GM19238 (cell line): ENCODE results near the gene C16orf95.

Source experiments
- DNase-seq: peaks from one replicate; pipeline ENCODE4 v3.0.0; 2011; ENCODE audit warnings: low spot score; ENCODE audit not compliant: insufficient read length

C16orf95 gene

DNA sequence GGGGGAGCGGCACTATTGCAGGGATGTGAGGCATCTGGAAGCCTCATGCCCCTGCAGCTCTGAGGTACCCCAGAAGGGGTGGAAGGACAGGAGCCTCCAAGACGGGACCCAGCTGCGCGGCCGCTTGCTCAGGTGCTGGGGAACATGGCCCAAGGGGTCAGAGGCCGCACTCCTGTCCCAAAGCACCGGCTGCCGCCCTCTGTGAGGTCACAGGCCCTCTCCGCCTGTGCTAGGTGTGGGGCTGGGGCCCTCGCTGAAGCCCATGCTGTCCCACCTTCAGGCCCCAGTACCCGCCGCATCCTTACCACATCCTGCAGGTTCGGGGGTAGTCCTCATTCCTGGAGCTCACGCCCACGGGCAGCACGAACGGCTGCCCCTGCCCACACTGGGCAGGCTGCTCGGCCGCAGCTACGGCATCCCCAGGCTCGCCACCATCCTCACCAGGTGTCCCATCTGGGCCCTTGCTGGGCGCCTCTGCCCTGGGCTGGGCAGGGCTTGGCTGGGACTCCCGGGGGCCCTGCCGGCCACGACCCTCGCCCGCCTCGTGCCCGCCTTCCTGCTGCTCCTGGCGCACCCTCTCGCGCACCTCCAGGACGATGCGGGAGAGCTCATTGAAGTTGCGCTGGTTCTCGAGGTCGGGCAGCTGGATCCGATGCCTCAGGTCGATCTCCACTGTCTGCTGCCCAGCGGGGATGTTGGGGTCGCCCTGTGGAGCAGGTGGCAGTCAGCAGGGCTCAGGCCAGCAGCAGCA, 16.6 kb upstream of the C16orf95 start:
- no peak for DNase-seq

DNA sequence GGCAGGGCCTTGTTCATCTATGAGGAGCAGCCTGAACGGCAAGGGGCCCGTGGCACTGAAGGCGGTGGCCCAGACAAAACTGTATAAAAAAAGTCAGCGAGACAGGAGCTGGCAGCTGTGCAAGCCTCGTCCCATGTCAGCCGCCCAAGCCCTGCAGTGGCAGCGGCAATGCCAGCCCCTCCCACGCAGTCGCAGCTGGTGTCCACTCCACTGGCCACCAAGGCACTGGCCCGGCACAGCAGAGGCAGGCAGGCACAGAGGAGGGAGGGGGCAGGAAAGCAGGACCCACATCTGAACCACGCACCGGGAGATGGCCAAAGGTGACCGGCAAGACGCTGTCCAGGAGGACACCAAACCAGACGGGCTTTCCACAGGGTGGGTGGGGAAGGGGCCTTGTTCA, 15.9 kb upstream of the C16orf95 start:
- DNase-seq = no peak

DNA sequence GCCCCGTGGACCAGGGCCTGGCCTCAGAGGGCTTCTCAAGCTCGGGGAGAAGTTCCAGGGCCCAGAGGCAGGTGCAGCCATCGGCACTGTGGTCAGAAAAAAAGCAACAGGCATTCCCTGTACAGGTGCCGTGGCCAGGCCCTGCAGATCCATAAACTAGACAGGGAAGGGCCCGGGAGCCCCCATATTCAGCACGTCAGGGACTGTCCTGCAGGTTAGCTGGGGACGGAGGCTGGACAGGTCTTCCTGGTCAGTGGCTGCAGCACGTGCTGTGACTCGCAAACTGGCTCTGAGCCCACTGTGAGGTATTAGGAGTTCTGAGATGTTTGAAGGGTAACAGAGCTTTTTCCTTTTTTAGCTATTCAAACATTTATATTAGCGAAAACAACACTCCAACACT, 15.0 kb upstream of the C16orf95 start:
- no peak for DNase-seq

DNA sequence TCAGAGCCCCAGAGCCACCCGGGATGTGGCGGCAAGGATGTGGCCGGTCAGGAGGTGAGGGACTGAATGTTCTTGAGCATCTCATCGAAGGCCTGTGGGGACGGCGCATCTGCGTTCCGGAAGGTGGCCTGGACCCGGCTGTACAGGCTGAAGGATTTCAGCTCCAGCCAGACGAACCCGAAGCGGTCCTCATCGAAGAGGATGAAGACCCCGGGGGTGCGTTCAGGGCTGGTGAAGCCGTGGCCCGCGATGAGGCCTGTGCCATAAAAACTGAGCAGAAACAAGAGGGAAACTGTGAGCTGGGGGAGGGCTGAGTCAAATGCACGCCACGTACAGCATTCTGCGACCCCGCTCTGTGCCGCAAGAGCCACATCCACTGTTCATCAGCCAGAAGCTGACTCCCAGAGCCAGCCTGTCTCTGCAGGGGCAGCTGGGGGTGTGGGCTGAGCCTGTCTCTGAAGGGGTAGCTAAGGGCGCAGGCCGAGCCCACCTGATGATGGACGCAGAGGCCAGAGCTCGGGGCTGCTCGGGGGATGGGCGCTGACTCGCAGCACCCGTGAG, 14.1 kb upstream of the C16orf95 start:
- DNase-seq = no peak

DNA sequence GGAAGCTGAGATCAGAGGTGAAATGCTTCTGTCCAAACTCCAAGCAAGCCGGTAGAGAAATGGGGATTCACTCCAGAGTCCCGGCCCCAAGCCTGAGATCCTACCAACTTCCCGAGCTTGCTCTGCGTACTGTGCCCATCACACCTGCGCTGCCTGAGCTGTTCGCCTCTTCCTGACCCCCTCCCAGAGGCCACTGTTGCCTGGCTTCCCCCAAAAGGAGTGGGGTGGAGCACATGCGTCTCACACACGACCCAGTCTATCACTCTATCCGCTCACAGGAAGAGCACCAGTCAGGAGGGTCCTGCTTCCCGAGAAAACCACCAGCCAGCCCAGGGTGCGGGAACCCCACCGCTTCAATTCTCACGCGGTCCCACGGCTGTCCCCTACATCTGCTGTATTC, 13.5 kb upstream of the C16orf95 start:
- DNase-seq = no peak

DNA sequence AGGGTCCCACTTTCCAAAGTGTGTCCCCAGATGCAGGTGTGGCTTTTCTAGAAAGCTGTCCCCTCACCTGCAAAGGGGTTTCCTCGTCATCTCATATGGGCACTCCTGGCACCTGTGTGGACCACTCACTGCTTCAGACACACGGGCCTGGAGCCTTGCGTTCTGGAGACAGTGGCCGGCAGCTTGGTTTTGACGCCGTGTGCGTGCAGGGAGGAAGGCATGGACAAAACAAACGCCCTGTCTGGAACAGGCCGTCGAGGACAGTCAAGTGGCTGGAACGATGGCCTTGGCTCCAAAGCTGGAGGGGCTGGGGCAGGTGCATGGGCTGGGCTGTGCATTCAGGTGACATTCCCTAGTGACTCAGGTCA, 13.0 kb upstream of the C16orf95 start:
- DNase-seq = no peak

DNA sequence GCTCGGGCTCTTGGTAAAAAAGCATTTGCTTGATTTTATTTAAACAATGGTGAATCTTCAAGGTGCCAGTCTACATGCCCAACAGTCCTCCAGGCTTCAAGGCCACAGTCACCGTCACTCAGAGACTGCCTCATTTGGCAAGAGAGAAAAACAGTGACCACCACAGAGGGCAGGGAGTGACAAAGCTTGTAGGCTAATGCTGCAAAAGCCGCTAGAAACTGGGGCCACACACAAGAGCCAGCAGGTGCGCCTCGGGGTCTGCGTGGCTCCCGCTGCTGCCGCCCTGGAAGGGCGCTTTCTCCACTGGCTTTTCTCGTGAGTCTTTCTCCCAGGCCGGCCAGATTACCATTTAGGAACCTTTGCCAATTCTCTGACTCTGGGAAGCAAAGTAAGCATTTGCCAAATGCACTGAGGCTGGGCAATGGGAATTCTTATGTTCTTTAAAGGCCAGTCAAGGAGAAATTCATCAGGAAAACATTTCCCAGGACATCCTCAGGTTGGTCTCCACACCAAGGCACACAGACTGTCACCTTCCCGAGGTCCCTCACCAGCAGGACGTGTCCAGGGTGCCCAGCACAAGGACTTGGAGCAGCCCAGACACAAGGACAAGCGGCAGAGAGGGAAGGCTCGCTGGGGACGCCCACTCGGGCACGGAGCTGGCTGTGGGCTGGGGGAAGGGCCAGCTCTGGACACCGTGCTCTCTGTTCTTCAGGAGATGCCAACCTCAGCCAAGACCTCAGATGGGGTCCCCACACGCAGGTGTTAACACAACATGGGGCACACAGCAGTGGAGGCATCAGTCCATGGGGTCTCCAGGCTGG, 12.5 kb upstream of the C16orf95 start:
- no peak for DNase-seq

DNA sequence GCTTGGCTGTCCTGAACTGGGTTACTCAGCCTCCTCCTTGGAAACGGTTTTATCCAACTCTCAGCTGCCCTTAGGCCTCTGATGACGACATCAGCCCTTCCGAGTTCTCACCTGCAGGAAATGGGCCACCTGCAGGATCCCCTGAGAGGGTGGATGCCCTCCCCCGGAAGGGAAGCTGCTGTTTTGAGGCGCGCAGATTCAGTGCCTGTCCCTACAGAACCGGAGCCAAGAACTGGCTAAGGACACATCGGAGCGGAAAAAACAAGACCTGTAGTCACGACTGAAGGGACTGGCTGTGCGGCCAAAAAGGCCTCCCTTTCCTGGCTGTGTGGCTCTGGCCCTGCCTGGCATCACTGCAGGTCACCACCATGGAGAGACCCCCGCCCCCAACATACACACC, 11.7 kb upstream of the C16orf95 start:
- DNase-seq = no peak

DNA sequence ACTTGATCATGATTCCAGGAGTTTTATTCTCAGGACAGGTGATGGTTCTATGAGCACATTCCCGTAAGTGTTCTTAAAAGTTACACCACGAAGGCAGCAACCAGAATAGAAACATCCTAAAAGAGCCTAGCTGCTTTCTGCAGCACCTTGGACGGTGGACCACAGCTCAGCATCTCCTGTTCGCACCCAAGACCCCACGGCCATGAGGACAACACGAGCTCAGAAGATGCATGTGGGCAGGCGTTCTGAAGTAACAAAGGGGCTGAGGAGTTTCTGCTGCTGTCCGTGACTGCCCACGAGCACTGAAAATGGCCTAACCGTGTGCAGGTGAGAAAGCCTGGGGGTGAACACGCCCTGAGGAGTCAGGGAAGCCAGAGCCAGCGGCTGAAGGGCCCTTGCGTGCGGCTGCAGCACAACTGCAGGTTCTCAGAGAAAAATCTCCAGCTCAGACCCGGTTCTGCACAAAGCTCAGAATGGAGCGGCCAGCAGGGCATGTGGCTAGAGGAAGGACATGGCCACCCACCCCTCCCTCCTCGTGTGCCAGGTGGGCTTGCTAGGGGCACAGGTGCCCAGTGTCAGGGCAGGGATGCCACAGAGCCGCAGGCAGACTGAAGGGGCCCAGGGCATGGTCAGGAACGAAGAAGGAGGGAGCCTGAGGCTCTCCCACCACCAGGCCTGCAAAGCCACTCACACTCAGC, 10.8 kb upstream of the C16orf95 start:
- DNase-seq = no peak

DNA sequence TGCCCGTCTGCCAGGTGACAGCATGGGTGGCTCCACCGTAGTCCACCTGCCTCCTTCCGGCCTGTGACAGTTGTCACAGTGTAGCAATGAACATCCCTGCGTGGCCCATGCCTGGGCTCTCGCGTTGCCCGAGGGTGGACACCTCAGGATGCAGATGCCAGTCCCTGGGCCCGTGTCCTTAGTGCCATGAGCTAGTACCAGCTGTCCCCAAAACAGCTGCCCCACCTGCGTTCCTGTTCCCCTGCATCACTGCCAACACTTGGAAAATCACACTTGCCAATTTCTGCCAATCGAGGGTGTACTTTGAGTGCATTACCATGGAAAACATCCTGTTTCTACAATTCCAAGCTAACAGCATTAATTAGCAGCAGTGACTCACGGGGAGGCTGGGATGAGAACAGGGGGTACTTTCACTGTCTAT, 9.0 kb upstream of the C16orf95 start:
- no peak for DNase-seq

DNA sequence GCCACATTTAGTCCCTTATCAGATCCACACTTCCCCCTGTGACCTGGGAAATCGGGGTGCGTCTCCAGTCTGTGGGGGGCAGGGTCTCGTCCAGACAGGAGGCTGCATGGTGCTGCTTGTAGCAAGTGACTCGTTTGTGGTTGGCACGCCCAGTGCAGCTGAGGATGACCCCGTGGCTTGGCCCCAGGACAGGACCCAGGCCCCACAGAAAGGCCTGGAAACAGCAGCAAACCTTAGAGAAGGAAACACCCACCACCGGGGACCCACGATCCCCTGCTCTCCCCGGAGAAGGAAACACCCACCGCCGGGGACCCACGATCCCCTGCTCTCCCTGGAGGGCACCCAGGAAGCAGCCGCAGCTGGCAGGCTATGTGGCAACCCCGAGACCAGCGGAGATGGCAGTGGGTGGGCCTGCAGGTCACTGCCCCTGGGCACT, 8.2 kb upstream of the C16orf95 start:
- DNase-seq = no peak

DNA sequence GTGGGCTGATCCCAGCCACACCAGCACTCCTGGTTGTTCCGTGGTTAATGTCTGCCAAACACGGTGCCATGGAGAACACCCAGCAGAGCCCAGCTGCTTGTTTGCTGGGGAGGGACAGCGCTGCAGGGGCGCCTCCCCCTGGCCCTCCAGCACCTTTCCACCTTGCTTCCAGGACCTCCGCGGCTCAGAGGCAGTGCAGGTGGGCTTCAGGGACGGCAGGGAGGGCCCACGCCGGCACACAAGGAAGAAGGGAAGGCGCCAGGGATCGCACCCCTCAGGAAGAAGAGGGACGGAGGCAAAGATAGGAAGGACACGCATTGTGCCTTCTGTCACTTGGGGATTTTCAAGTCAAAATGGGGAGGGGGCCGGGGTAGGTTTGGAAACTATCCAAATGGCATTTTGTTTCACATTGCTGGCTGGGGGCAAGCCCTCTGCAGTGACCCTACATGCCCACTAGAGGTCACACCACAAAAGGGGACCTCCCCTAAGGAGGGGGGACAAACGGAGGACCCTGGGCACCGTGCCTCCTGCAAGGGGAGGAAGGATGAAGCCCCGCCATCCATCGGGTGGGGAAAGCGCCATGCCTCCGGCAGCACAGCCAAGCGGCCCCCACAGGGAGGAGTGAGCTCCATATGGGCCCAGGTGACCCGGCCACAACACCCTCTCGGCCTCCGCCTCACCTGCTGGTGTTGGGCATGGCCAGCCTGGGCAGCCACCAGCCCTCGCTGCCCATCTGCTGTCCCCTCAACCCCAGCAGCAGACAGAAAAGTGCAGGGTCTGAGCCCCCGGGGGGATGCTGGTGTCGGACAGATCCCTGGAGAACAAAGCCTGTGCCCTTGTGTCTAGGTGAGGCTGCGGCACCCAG, 7.5 kb upstream of the C16orf95 start:
- peak; percentile 75 for DNase-seq

DNA sequence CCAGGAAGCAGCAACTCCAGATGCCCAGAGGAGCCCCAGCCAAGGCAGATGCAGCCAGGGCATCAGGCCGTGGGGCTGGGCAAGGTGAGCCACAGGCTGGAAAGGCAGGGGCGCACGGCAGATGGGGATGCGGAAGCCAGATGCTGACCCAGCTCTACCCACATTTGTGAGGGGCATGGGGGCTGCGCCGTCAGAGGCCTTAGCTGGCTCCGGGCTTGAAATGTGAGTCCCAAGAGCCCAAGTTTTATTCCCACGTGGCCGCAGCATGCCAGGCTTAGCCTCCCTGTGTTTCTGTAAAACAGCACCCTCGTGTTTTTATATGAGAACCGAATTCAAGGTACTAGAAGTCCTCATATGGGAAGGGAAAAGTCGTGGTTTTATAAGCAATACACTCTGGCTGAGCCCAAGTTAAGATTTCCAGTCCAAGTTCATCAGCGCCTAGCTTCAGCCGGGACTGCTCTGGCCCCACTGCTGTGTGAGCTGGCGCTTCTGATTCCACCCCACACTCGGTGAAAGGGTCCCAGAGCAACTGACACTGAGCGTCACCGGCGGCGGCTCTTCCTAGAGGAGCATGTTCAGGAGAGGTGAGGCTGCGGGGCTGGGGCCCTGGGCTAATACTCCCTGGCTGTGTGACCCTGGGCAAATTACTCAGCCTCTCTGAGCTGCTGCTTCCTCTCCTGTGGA, 6.7 kb upstream of the C16orf95 start:
- DNase-seq = no peak

DNA sequence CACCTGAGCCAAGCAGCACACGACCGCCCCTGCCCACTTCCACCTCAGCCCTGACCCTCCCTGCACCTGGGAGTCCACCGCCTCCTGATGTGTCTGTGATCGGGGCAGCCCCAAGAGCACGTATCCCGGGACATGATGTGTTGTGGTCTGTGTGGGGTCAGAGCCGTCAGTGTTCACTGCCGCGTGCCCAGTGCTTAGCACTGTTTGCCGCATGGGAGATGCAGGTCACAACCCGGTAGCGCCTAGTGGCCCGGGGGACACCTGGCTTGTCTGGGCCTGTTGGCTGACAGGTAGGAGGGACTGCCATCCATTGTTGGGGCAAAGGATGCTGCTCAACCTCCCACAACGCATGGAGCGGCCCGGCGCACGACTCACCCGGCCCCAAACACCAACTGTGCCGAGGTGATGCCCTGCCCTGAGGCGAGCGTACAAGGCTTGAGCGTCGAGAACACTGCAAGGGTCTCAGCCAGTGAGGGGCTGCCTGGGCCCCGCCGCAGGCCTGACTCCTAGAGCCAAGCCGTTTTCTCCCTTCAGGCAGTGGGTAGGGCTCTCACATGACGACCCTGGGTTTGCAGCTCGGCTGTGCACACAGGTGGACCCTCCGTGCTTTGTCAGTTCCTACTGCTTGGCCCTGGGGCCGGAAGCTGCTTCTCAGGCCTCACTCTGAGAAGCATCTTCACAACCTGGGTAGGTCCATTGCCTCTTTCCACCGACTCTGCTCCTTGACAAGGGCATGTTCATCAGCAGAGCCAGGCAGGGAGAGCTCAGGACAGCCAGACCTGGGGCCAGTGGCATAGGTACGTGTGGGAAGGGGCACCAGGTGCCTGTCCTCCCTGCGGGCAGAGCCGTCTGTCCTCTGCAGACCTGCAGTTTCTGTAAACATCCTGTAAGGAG, 5.9 kb upstream of the C16orf95 start:
- no peak for DNase-seq

DNA sequence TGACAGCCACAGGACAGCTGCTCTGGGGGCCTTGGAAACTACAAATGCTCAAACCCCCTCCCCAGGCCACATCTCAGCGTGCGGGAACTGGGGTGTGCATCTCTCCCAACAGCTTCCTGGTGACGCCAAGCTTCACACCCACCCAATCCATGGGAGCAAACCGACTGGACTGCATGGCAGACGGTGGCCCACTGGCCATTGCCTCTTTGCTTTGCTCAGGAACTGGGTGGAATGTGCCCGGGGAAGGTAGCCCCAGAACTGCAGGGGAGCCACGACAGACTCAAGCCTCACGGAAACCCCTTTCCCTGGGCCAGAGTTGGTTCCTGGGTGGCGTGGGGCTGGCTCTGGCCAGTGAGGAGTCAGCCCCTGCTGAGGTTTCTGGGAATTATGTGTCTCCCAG, 5.2 kb upstream of the C16orf95 start:
- DNase-seq = no peak

DNA sequence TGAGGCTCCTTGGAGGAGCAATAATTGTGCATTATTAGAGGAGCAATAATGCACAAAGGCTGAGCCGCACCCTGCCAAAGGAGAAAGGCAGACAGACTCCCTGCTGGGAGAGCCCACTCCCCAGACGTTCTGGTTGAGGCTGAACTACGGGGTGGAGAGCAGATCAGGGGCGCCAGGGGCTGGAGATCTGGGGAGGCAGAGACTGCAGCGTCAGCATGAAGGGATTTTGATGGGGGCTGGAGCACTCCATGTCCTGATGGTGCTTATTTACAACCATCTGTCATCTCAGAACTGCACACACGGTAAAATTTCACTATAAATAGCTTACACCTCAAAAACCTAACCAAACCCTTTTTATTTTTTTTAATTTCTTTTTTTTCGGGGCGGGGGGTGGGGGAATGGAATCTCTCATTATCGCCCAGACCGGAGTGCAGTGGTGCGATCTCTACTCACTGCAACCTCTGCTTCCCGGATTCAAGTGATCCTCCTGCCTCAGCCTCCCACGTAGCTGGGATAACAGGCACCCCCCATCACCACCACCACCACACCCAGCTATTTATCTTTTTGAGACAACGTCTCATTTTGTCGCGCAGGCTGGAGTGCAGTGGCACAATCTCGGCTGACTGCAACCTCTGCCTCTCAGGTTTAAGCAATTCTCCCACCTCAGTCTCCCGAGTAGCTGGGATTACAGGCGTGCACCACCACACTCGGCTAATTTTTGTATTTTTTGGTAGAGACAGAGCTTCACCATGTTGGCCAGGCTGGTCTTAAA, 4.3 kb upstream of the C16orf95 start:
- no peak for DNase-seq

DNA sequence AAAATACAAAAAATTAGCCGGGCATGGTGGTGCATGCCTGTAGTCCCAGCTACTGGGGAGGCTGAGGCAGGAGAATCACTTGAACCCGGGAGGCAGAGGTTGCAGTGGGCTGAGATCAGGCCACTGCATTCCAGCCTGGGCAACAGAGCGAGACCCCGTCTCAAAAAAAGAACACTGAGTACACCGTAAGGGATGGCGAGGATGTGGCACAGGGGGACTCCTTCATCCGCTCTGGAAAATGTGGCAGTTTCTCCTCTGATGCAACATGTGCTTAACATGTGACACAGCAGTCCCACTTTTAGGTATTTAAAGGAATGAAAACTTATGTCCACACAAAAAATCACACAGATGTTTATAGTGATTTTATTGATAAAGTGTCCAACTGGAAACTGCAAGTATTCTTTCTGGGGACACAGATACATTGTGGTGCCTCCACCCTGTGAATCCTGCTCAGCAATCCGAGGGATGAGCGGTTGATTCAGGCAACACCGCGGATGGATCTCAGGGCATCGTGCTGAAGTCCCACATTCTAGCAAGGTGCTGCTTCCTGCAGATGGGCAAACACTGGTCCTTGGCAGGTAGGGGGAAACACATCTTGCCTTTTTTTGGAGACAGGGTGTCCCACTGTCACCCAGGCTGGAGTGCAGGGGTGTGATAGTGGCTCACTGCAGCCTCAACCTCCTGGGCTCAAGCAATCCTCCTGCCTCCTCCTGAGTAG, 3.5 kb upstream of the C16orf95 start:
- DNase-seq = no peak

DNA sequence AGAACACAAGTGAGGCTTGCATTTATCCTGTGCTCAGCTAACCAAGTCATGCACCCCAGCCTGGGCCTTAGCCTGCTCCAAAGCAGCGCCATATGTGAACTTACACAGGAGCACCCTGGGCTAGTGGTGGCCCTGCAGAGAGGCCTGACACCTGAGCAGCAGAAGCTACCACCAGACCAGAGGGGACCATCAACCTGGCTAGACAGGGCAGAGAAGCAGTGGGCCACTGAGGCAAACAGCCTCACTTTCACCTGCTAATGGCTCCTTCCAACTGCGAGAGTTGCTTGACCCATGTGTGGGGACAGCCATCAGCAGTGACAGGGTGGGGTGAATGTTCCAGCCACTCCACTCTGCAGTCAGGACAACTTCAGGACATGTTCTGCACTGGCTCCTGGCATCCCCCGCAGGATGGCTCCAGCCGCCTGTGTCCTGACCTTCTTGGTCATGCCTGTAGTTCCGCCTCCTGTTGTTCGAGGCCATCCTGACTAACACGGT, 2.9 kb upstream of the C16orf95 start:
- no peak for DNase-seq
